HepG2 (cell line): ENCODE measurements around the gene PSAP. TPM values are rescaled to one million over a fixed set of nuclear protein-coding genes. Genes with fewer than 3 reads are reported as not detected.

Experiments used
- ARNT2 ChIP-seq: sonication (generic); formaldehyde crosslinking; IDR thresholded peaks from 2 replicates; pipeline ENCODE4 v1.8.0; 2022; ENCODE audit warnings: mild to moderate bottlenecking, low read depth, missing genetic modification reagents, moderate library complexity
- CENPBD1 ChIP-seq: sonication (generic); formaldehyde crosslinking; IDR thresholded peaks from 2 replicates; pipeline ENCODE4 v1.8.0; 2022; ENCODE audit warnings: missing genetic modification reagents, low read depth, mild to moderate bottlenecking, borderline replicate concordance
- DDIT3 ChIP-seq: sonication (generic); formaldehyde crosslinking; IDR thresholded peaks from 2 replicates; pipeline ENCODE4 v1.4.0; 2020; ENCODE audit warnings: mild to moderate bottlenecking, missing genetic modification reagents
- E2F1 ChIP-seq: sonication (generic); formaldehyde crosslinking; IDR thresholded peaks from 2 replicates; pipeline ENCODE4 v1.5.0; 2020; ENCODE audit warnings: missing genetic modification reagents
- GRHL1 ChIP-seq: sonication (generic); formaldehyde crosslinking; conservative IDR thresholded peaks from 2 replicates; pipeline ENCODE4 v1.8.0; 2022; ENCODE audit warnings: missing genetic modification reagents
- HMG20A ChIP-seq: IDR thresholded peaks from 2 replicates; pipeline ENCODE4 v1.6.1; 2016; ENCODE audit warnings: borderline replicate concordance
- HNRNPL ChIP-seq: fragments of 200-400 bp; formaldehyde crosslinking; IDR thresholded peaks from 2 replicates; pipeline ENCODE4 v1.6.1; 2017; ENCODE audit warnings: mild to moderate bottlenecking, low read depth, low read length
- MTF2 ChIP-seq: sonication (generic); formaldehyde crosslinking; IDR thresholded peaks from 2 replicates; pipeline ENCODE4 v1.5.0; 2020; ENCODE audit warnings: missing genetic modification reagents, borderline replicate concordance
- NR2F6 ChIP-seq, 2 experiments: IDR thresholded peaks; 2 replicates each; pipeline ENCODE4 v1.6.1; 2016; ENCODE audit warnings: antibody characterized with exemption in 1 of 2, mild to moderate bottlenecking in 1 of 2
- PRDM4 ChIP-seq: sonication (generic); formaldehyde crosslinking; IDR thresholded peaks from 2 replicates; pipeline ENCODE4 v1.9.0; 2021; ENCODE audit warnings: missing genetic modification reagents, borderline replicate concordance
- REPIN1 ChIP-seq: sonication (generic); formaldehyde crosslinking; IDR thresholded peaks from 2 replicates; pipeline ENCODE4 v1.8.0; 2022; ENCODE audit warnings: missing genetic modification reagents, low read depth, mild to moderate bottlenecking, borderline replicate concordance
- SSRP1 ChIP-seq: IDR thresholded peaks from 2 replicates; pipeline ENCODE4 v1.6.1; 2016; ENCODE audit warnings: control low read depth
- THAP8 ChIP-seq: sonication (generic); formaldehyde crosslinking; IDR thresholded peaks from 2 replicates; pipeline ENCODE4 v1.5.1; 2020; ENCODE audit warnings: missing genetic modification reagents, mild to moderate bottlenecking, borderline replicate concordance
- XRCC5 ChIP-seq: fragments of 200-400 bp; formaldehyde crosslinking; optimal IDR thresholded peaks from 2 replicates; pipeline ENCODE3; 2017; ENCODE audit warnings: mild to moderate bottlenecking, low read length
- ZBTB4 ChIP-seq: sonication (generic); formaldehyde crosslinking; IDR thresholded peaks from 2 replicates; pipeline ENCODE4 v1.4.0; 2020; ENCODE audit warnings: missing genetic modification reagents, mild to moderate bottlenecking, borderline replicate concordance
- ZKSCAN1 ChIP-seq: fragments of 150-350 bp; IDR thresholded peaks from 2 replicates; pipeline ENCODE4 v1.6.1; 2014; ENCODE audit warnings: low read length
- ZNF556 ChIP-seq: sonication (generic); formaldehyde crosslinking; IDR thresholded peaks from 2 replicates; pipeline ENCODE4 v1.4.0; 2020; ENCODE audit warnings: mild to moderate bottlenecking, missing genetic modification reagents, borderline replicate concordance
- polyA plus RNA-seq, 8 experiments: library from polyadenylated mRNA; depleted of rRNA in 3 of 8; stranded (reverse) in 7 of 8; unstranded in 1 of 8; fragments of >200 nt; fragmentation: Illumina TruSeq in 4 of 8; extraction: Trizol in 4 of 8; gene quantifications; 2 replicates each; pipeline versions ENCODE4 v1.2.1 to v1.2.3, GENCODE V29; 2011 to 2016; ENCODE audit warnings: low read depth in 4 of 8, missing spikeins in 1 of 8, mixed read lengths in 1 of 8; ENCODE audit not compliant: insufficient read depth in 1 of 8
- total RNA-seq, 5 experiments: library from RNA; depleted of rRNA; stranded (reverse); fragments of >200 nt; fragmentation: Illumina TruSeq; extraction: Trizol; gene quantifications; 2 replicates each; pipeline ENCODE4 v1.2.3, GENCODE V29; 2016; ENCODE audit warnings: low read depth in 1 of 5

The PSAP gene
- total and polyA plus RNA-seq, 2 of the 13 experiments (the other 11 are each of a cell fraction or from before 2014, with no cell fraction given), result 323 to 643 TPM

- TF ChIP-seq GRHL1, result no peak
- TF ChIP-seq XRCC5, result peak; percentile 22
- TF ChIP-seq ZNF556 (CRISPR knock-in tag), result peak; percentile 79; the same call in 1 of the 2 replicates
- TF ChIP-seq E2F1, result peak; percentile 43; the same call in 1 of the 2 replicates
- no peak for TF ChIP-seq HMG20A (CRISPR knock-in tag)
- no peak for TF ChIP-seq DDIT3 (CRISPR knock-in tag)
- TF ChIP-seq NR2F6 (IDR thresholded peaks at IDR 0.05), result 0 out of 2 replicates have a peak, but pooled peaks have one; percentile 2
- TF ChIP-seq NR2F6 (CRISPR knock-in tag; IDR thresholded peaks at IDR 0.05), result 0 out of 2 replicates have a peak, but pooled peaks have one; percentile 9
- peak; percentile 61; the same call in 1 of the 2 replicates for TF ChIP-seq ARNT2
- no peak for TF ChIP-seq MTF2 (CRISPR knock-in tag)
- TF ChIP-seq HNRNPL, result 0 out of 2 replicates have a peak, but pooled peaks have one; percentile 70
- TF ChIP-seq SSRP1 (CRISPR knock-in tag), result no peak
- TF ChIP-seq ZKSCAN1, result no peak
- TF ChIP-seq THAP8 (CRISPR knock-in tag), result no peak
- no peak for TF ChIP-seq PRDM4 (CRISPR knock-in tag)
- peak; percentile 3; the same call in 1 of the 2 replicates for TF ChIP-seq REPIN1 (CRISPR knock-in tag)
- no peak for TF ChIP-seq CENPBD1 (CRISPR knock-in tag)
- 0 out of 2 replicates have a peak, but pooled peaks have one; percentile 59 for TF ChIP-seq ZBTB4 (CRISPR knock-in tag)
These were observed at the start of gene PSAP (continued) for GRCh38 chr10:71850743-71851464.
